GM10266 (cell line): ENCODE results near the gene ZNF22.
"Not testable (repeated sequence)": the region's sequence is repeated elsewhere in the genome, so short reads cannot be mapped to it uniquely, and the experiment has no call there.

Experiments used
- DNase-seq: peaks from one replicate; pipeline ENCODE4 v3.0.0; 2012; ENCODE audit errors: extremely low spot score
- CTCF ChIP-seq: IDR thresholded peaks from 2 replicates; pipeline ENCODE4 v1.5.1; 2012; ENCODE audit warnings: mild to moderate bottlenecking, low read depth; ENCODE audit not compliant: control insufficient read depth, insufficient read depth; ENCODE audit errors: missing control alignments

The ZNF22 gene

GRCh38 chr10:45000138-45000751 is 478 bp upstream of the ZNF22 start:
- DNase-seq, result no peak
- no peak for TF ChIP-seq CTCF

GRCh38 chr10:45001381-45002148 is 842 bp downstream of the ZNF22 start:
- no peak for TF ChIP-seq CTCF
- DNase-seq, result peak; percentile 79

- TF ChIP-seq CTCF, result no peak
- DNase-seq, result no peak
These were observed 2.8 kb downstream of the ZNF22 start for GRCh38 chr10:45003432-45004000.

GRCh38 chr10:45004661-45005060 is 3.9 kb downstream of the ZNF22 start:
- DNase-seq, result no peak
- TF ChIP-seq CTCF, result no peak

GRCh38 chr10:45005284-45005683 is 4.6 kb downstream of the ZNF22 start:
- no peak for TF ChIP-seq CTCF
- DNase-seq, result no peak

GRCh38 chr10:45006276-45007030 is 5.7 kb downstream of the ZNF22 start:
- TF ChIP-seq CTCF, result no peak

GRCh38 chr10:45008524-45009161 is 7.9 kb downstream of the ZNF22 start:
- peak; percentile 69 for TF ChIP-seq CTCF
- peak; percentile 63 for DNase-seq

More at GRCh38 chr10:45006276-45007030, 5.7 kb downstream of the ZNF22 start:
- no peak for DNase-seq

GRCh38 chr10:45014557-45014956 is 13.8 kb downstream of the ZNF22 start:
- DNase-seq, result not testable (repeated sequence)
